H1 (cell line): Measurements from ENCODE around the gene MACROD2.

Source experiments
- CEBPB ChIP-seq: IDR thresholded peaks from 2 replicates; pipeline ENCODE4 v1.6.1; 2012; ENCODE audit warnings: low read depth, low read length
- EGR1 ChIP-seq: IDR thresholded peaks from 2 replicates; pipeline ENCODE4 v1.6.1; 2011; ENCODE audit warnings: low read depth, low read length, borderline replicate concordance
- RAD21 ChIP-seq, 2 experiments: IDR thresholded peaks in 1 of 2; conservative IDR thresholded peaks in 1 of 2; 2 replicates each; pipeline ENCODE4 v1.6.1; 2011; ENCODE audit warnings: low read depth in 2 of 2, low read length in 2 of 2, improper control_type of control experiment in 1 of 2, inconsistent platforms in 1 of 2, mild to moderate bottlenecking in 1 of 2, moderate library complexity in 1 of 2
- RFX5 ChIP-seq: IDR thresholded peaks from 2 replicates; pipeline ENCODE4 v1.6.1; 2011; ENCODE audit warnings: low read depth, low read length, improper control_type of control experiment, borderline replicate concordance
- SIN3A ChIP-seq, 2 experiments: IDR thresholded peaks in 1 of 2; conservative IDR thresholded peaks in 1 of 2; 2 replicates each; pipeline ENCODE4 v1.6.1; 2011 to 2012; ENCODE audit warnings: low read length in 2 of 2, improper control_type of control experiment in 1 of 2, low read depth in 1 of 2, mild to moderate bottlenecking in 1 of 2
- TF ChIP-seq, protein P1 (sequence below), 3 experiments: IDR thresholded peaks; 1 replicate in 2 of 3; 2 replicates in 1 of 3; pipeline versions ENCODE4 v1.5.1 to v1.6.1; 2011; ENCODE audit warnings: low read length in 3 of 3, mild to moderate bottlenecking in 3 of 3, inconsistent platforms in 2 of 3, low read depth in 1 of 3, moderate library complexity in 1 of 3; ENCODE audit not compliant: insufficient read depth in 1 of 3; ENCODE audit errors: control extremely low read depth in 1 of 3
- TF ChIP-seq, protein P2 (sequence below): IDR thresholded peaks from 2 replicates; pipeline ENCODE4 v1.6.1; 2012; ENCODE audit warnings: inconsistent platforms

GRCh38 chr20:14960831-14961230, 965.5 kb downstream of the MACROD2 start:
- no peak for TF ChIP-seq RFX5
- TF ChIP-seq EGR1: no peak
- no peak for TF ChIP-seq CEBPB
- no peak for TF ChIP-seq RAD21 (IDR thresholded peaks at IDR 0.05 in 1 of 2, conservative IDR thresholded peaks at IDR 0.05 in 1 of 2; ENCODE audit: low read depth in 2 of 2, low read length in 2 of 2)
- TF ChIP-seq, protein P1, sequence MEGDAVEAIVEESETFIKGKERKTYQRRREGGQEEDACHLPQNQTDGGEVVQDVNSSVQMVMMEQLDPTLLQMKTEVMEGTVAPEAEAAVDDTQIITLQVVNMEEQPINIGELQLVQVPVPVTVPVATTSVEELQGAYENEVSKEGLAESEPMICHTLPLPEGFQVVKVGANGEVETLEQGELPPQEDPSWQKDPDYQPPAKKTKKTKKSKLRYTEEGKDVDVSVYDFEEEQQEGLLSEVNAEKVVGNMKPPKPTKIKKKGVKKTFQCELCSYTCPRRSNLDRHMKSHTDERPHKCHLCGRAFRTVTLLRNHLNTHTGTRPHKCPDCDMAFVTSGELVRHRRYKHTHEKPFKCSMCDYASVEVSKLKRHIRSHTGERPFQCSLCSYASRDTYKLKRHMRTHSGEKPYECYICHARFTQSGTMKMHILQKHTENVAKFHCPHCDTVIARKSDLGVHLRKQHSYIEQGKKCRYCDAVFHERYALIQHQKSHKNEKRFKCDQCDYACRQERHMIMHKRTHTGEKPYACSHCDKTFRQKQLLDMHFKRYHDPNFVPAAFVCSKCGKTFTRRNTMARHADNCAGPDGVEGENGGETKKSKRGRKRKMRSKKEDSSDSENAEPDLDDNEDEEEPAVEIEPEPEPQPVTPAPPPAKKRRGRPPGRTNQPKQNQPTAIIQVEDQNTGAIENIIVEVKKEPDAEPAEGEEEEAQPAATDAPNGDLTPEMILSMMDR (IDR thresholded peaks at IDR 0.05; ENCODE audit: control extremely low read depth in 1 of 3, insufficient read depth in 1 of 3, low read depth in 1 of 3, low read length in 3 of 3): no peak
- TF ChIP-seq, protein P2, sequence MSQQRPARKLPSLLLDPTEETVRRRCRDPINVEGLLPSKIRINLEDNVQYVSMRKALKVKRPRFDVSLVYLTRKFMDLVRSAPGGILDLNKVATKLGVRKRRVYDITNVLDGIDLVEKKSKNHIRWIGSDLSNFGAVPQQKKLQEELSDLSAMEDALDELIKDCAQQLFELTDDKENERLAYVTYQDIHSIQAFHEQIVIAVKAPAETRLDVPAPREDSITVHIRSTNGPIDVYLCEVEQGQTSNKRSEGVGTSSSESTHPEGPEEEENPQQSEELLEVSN: no peak
- TF ChIP-seq SIN3A (conservative IDR thresholded peaks at IDR 0.05 in 1 of 2, IDR thresholded peaks at IDR 0.05 in 1 of 2; ENCODE audit: low read depth in 1 of 2, low read length in 2 of 2): no peak
